COLO829 (cell line): ENCODE data around the gene HSFY1.
"Not testable (repeated sequence)": the region's sequence is repeated elsewhere in the genome, so short reads cannot be mapped to it uniquely, and the experiment has no call there.

Experiments
- DNase-seq: peaks from one replicate; pipeline ENCODE4 v3.0.0; 2012; ENCODE audit warnings: low spot score

HSFY1 gene

GRCh38 chrY:18546420-18546819 is at the start of gene HSFY1:
HSFY1 (plus strand) TSS chrY:18546720; CDS start chrY:18546788, 68 bp downstream.
- not testable (repeated sequence) for DNase-seq

GRCh38 chrY:18504266-18504665 is 42.3 kb upstream of the HSFY1 start:
- DNase-seq, result not testable (repeated sequence)

- DNase-seq, result not testable (repeated sequence)
Observed at GRCh38 chrY:18530995-18531655, 15.4 kb upstream of the HSFY1 start.

GRCh38 chrY:18538952-18539351 is 7.6 kb upstream of the HSFY1 start:
- not testable (repeated sequence) for DNase-seq

GRCh38 chrY:18553132-18553531 is 6.6 kb downstream of the HSFY1 start:
- DNase-seq, result not testable (repeated sequence)

- not testable (repeated sequence) for DNase-seq
Observed at GRCh38 chrY:18565915-18566314, 19.4 kb downstream of the HSFY1 start.
